Esophagus (tissue), 2 donors: Measurements from ENCODE around the gene ARL5C. TPM values are rescaled to one million over a fixed set of nuclear protein-coding genes. Genes with fewer than 3 reads are reported as not detected.

Experiments
- H3K27ac ChIP-seq, 2 donors: one replicate each; pipeline ENCODE4 v1.5.1; 2013; ENCODE audit warnings: low read depth in 2 of 2, mild to moderate bottlenecking in 2 of 2, inconsistent platforms in 1 of 2, low read length in 1 of 2, moderate library complexity in 1 of 2
- H3K27me3 ChIP-seq, 2 donors: one replicate each; pipeline ENCODE4 v1.6.1; 2013; ENCODE audit warnings: low read length in 2 of 2, control low read depth in 1 of 2, mild to moderate bottlenecking in 1 of 2; ENCODE audit not compliant: insufficient read depth in 2 of 2, control insufficient read depth in 1 of 2
- H3K36me3 ChIP-seq, 2 donors: one replicate each; pipeline ENCODE4 v1.6.1; 2013; ENCODE audit warnings: low read length in 1 of 2; ENCODE audit not compliant: control insufficient read depth in 2 of 2, insufficient read depth in 2 of 2
- H3K4me1 ChIP-seq, 2 donors: one replicate each; pipeline ENCODE4 v1.6.1; 2013; ENCODE audit warnings: low read length in 1 of 2; ENCODE audit not compliant: control insufficient read depth in 2 of 2, insufficient read depth in 2 of 2
- H3K4me3 ChIP-seq, 2 donors: one replicate each; pipeline ENCODE4 v1.5.1; 2013; ENCODE audit warnings: low read length in 2 of 2, mild to moderate bottlenecking in 2 of 2, low read depth in 1 of 2, moderate library complexity in 1 of 2
- H3K9me3 ChIP-seq, 2 donors: one replicate each; pipeline ENCODE4 v1.6.1; 2013; ENCODE audit warnings: mild to moderate bottlenecking in 2 of 2, low read depth in 1 of 2, low read length in 1 of 2, moderate library complexity in 1 of 2; ENCODE audit not compliant: control insufficient read depth in 2 of 2, insufficient read depth in 1 of 2
- WGBS, 2 donors: extraction: QIAGEN DNeasy Blood & Tissue Kit; methylation state at CpG; one replicate each; pipeline ENCODE4 v1.1.7; 2013; 5-methylcytosine and 5-hydroxymethylcytosine counted together
- polyA plus RNA-seq, 2 donors: library from polyadenylated mRNA; stranded (reverse); fragments of 200-250 nt; gene quantifications; one replicate each; pipeline ENCODE4 v1.2.3, GENCODE V29; 2013
- donor health status: healthy with polysubstance abuse.
- donor health status: Bipolar disorder and iron deficiency.

ARL5C gene
- polyA plus RNA-seq, 2 donors: not detected

DNA sequence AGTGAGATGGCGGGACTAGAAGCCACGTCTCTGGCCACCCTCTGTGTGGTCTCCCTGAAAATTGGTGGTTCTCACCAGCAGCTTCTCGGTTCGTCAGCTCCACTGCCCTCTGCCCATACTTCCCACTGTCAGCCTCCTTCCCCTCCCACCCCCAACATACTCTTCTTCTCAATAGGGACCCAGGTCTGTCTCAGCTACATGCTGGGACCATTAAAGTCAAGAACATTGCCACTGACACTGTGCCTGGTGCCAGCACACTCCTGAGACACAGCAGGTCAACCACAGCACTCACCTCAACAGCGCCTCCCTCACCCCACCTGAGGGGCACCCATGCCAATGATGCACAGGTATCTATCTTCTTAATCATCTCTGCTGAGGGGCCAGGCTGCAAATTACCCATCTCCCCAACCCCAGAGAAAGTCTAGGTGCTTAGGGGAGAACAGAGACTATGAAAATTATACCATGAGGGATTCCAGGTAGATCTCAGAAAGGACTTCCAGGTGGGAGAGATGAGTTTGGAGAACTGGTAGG lies 15.8 kb downstream of the ARL5C start:
- Histone ChIP-seq H3K9me3 (no peaks in the 10 kb centered on the region), H3K4me3 (no peak overlapping the region), H3K27me3 (no peaks in the 10 kb centered on the region), H3K27ac (no peak overlapping the region), H3K4me1 (peaks cover 0 to 2% of the 10 kb centered on the region in 2 donors), H3K36me3 (no peaks in the 10 kb centered on the region)
- WGBS, 2 donors: 69 to 74% methylated on average over 5 of the region's 5 CpGs

DNA sequence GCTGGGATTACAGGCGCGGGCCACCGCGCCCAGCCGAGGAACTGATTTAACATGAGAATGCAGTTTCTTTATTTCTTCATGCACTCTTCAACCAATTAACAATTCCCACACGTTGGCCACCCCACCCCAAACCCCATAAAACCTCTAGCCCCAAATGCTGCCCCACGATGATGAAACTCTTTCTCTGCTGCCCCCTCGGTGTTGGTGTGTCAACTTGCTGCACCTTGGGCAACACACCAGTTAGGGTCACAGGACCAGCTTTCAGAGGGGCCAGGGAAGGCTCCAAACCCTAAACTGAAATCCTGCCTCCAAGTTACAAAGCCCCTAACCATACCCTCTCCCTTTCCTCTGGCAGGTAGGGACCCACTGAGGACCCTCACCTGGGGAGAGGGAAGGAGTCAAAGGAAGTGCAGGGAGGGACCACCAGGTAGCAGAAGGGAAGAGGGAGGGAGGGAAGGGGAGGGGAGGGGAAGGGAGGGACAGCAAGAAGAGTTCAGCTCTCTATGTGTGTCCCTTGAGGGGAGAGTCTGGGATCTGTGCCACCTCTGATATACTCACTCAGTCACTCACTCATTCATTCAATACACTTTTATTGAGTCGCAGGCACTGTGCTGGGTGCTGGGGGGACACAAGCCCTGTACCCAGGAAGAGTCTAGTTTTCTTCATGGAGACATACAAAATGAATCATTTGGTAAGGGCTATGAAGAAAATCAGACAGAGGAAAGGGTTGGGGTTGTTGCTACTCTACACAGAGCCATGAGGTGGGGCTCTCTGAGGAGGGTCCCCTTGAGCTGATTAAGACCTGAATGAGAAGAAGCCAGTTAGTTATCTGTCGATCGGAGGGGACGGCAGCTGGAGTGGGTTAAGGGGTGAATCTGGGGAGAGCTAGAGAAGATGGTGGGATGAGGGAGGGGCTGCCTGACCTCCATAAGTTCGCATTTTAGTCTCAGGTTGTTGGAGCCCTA lies 18.5 kb downstream of the ARL5C start:
- 72 to 81% methylated on average over 13 of the region's 13 CpGs for WGBS, 2 donors
- H3K27me3 ChIP-seq: no peaks in the 10 kb centered on the region
- H3K9me3 ChIP-seq: no peaks in the 10 kb centered on the region
- H3K36me3 ChIP-seq: no peaks in the 10 kb centered on the region
- no peak overlapping the region for H3K27ac ChIP-seq
- no peak overlapping the region for H3K4me3 ChIP-seq
- peaks cover 5 to 8% of the 10 kb centered on the region in 2 donors for H3K4me1 ChIP-seq

DNA sequence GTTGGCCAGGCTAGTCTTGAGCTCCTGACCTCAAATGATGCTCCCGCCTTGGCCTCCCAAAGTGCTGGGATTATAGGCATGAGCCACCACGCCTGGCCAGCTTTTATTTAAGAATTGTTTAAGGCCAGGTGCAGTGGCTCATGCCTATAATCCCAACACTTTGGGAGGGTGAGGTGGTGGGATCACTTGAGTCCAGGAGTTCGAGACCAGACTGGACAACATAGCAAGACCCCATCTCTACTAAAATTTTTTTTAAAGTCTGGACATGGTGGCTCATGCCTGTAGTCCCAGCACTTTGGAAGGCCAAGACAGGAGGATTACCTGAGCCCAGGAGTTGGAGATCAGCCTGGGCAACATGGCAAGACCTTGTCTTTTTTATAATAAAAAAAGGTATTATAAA lies 19.7 kb downstream of the ARL5C start:
- 92 to 94% methylated on average over 3 of the region's 3 CpGs for WGBS, 2 donors
- Histone ChIP-seq H3K4me1 (peaks cover 5 to 8% of the 10 kb centered on the region in 2 donors), H3K36me3 (no peaks in the 10 kb centered on the region), H3K27me3 (no peaks in the 10 kb centered on the region), H3K9me3 (no peaks in the 10 kb centered on the region), H3K4me3 (no peak overlapping the region), H3K27ac (no peak overlapping the region)

DNA sequence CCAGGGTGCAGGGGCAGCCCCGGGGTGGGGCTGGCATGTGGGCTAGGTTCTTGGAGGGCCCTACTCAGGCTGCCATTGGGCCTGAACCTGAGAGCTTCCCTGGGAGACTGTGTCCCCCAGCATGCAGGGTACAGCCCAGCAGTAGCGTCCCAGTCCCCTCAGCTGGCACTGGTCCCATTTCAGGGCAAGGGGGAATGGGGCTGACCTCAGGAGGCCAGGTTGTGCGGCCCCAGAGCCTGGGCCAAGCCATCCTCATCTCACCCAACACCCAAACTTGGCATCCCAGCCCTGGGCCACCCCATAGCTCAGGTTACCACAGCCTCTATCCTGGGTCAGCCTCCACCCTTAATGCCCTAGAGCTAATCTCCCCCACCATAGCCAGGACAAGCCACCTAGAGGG lies 20.8 kb downstream of the ARL5C start:
- Histone ChIP-seq H3K9me3 (no peaks in the 10 kb centered on the region), H3K27me3 (no peaks in the 10 kb centered on the region), H3K27ac (no peak overlapping the region), H3K4me3 (no peak overlapping the region), H3K4me1 (peaks cover 3 to 8% of the 10 kb centered on the region in 2 donors), H3K36me3 (no peaks in the 10 kb centered on the region)
- WGBS, 2 donors: 78 to 87% methylated on average over 3 of the region's 3 CpGs

DNA sequence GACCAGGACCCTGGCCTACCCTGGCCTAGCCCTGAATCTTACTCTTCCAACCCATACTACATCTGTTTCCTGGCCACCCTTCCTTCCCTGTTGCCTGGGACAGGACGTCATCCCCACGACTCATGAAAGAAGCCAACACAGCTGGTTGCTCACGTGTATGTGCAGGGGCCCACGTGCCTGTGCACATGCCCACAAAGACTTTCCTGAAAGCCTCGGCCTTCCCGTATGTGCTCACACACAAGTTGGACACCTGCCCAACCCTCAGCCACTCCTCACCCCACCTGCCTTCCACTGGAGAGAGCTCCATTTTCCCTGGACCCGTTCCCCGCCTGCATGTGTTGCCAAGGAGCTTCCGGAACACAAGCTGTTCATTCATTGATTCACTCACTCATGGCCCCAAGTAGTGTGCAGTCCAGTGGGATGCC lies 21.5 kb downstream of the ARL5C start:
- Histone ChIP-seq H3K36me3 (no peaks in the 10 kb centered on the region), H3K27ac (peak overlapping the region; percentile 61 to 78), H3K4me1 (peaks cover 3 to 8% of the 10 kb centered on the region in 2 donors), H3K9me3 (no peaks in the 10 kb centered on the region), H3K4me3 (no peak overlapping the region), H3K27me3 (no peaks in the 10 kb centered on the region)
- 17 to 28% methylated on average over 9 of the region's 9 CpGs for whole genome bisulfite sequencing, 2 donors

DNA sequence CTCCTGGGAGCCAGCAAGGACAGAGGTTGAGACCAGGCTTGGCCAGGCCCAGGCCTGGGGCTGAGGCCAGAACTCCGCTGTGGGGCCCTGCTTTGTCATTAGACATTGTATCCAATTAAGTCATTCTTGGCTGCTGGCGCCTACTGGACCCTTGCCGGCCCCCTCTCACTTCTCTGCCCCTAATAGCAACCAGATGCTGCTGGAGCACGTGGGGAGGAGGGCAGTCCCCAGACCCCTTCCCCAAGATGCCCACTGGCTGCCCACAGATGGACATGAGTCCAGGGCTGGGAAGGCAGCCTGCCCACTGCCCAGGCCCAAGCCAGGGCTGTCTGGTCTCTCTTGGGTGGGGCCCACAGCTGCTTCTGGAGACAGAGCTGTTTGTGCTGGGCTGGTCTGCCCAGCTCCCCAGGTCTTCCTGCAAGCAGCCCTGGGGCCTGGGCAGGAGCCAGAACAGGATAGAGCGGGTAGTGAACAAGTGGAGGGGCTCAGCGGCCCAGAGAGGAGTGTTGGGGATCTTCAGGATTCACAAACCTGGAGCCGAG lies 22.3 kb downstream of the ARL5C start:
- peak overlapping the region; percentile 61 to 78 for H3K27ac ChIP-seq
- no peaks in the 10 kb centered on the region for H3K36me3 ChIP-seq
- H3K4me1 ChIP-seq: peaks cover 3 to 14% of the 10 kb centered on the region in 2 donors
- 72 to 73% methylated on average over 7 of the region's 7 CpGs for WGBS, 2 donors
- H3K27me3 ChIP-seq: no peaks in the 10 kb centered on the region
- H3K4me3 ChIP-seq: no peak overlapping the region
- no peaks in the 10 kb centered on the region for H3K9me3 ChIP-seq

DNA sequence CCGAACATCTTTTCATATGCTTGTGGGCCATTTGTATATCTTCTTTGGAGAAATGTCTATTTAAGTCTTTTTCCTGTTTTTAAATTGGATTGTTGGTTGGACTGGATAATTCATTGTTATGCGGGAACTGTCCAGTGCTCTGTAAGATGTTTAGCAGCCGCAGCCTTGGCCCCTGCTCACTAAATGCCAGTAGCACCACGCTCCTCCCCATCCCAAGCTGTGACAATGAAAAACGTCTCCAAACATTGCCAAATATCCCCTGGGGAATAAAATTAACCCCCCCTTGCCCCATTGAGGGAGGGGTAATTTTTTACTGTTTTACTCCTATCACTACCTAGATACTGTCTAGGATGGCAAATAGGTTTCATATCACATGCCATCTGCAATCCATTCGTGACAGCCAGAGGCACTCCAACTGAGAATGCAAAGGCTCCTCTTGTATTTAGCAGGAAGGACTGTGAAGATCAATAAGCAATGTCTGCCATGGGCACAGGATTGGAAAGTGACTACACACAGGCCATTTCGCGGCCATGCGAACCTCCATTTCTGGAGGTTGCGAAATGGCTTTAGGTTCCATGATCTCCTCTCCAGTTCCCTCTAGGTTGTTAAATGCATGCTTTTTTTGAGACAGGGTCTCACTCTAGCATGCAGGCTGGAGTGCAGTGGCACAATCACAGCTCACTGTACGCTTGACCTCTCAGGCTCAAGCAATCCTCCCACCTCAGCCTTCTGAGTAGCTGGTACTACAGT lies 23.9 kb downstream of the ARL5C start:
- H3K9me3 ChIP-seq: no peaks in the 10 kb centered on the region
- H3K4me3 ChIP-seq: no peak overlapping the region
- H3K27ac ChIP-seq: no peak overlapping the region
- H3K4me1 ChIP-seq: peaks cover 3 to 14% of the 10 kb centered on the region in 2 donors
- WGBS, 2 donors: 86 to 89% methylated on average over 11 of the region's 11 CpGs
- H3K27me3 ChIP-seq: no peaks in the 10 kb centered on the region
- H3K36me3 ChIP-seq: no peaks in the 10 kb centered on the region

DNA sequence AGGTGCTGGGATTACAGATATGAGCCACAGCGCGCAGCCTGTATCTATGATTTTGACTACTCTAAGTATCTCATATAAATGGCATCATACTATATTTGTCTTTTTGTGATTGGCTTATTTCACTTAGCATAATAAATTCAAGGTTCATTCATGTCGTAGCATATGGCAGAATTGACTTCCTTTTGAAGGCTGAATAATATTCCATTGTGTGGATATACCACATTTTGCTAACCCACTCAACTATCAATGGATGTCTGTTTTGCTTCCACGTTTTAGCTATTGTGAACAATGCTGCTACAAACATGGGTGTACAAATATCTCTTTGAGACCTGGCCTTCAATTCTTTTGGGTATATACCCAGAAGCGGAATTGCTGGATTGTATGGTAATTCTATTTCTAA lies 24.7 kb downstream of the ARL5C start:
- Histone ChIP-seq H3K4me1 (peaks cover 3 to 14% of the 10 kb centered on the region in 2 donors), H3K27me3 (no peaks in the 10 kb centered on the region), H3K27ac (no peak overlapping the region), H3K36me3 (no peaks in the 10 kb centered on the region), H3K4me3 (no peak overlapping the region), H3K9me3 (no peaks in the 10 kb centered on the region)
- 94% methylated on average over 5 of the region's 5 CpGs for WGBS, 2 donors

DNA sequence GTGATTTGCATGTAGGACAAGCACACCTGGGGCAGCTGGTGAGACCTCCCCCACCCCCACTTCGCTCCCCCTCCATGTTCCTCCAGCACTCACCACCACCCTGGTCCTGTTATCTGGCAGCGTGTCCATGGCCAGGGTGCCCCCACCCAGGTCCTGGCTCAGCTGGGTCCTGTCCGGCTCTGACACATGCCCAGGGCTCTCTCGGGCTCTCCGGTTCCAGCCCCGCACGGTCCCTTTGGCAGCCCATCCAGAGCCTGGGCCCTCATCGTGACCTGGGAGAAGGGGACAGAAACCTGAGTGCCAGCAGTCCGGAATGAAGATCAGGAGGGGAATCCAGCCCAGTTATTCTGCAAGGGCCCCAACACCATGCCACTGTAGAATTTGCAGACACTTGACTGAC lies 26.4 kb downstream of the ARL5C start:
- H3K27me3 ChIP-seq: no peaks in the 10 kb centered on the region
- H3K4me1 ChIP-seq: peaks cover 3 to 13% of the 10 kb centered on the region in 2 donors
- H3K4me3 ChIP-seq: no peak overlapping the region
- no peaks in the 10 kb centered on the region for H3K9me3 ChIP-seq
- H3K27ac ChIP-seq: no peak overlapping the region
- no peaks in the 10 kb centered on the region for H3K36me3 ChIP-seq
- 93 to 95% methylated on average over 9 of the region's 9 CpGs for WGBS, 2 donors
